Measurements from ENCODE around the gene HBA1. TPM values are rescaled to one million over a fixed set of nuclear protein-coding genes. Genes with fewer than 3 reads are reported as not detected.

The HBA1 gene
- total and polyA plus RNA-seq, 9 of the 15 experiments (the other 6 are each of a cell fraction or from before 2014, with no cell fraction given) = 128 to 2,388 (median 380) TPM

DNA sequence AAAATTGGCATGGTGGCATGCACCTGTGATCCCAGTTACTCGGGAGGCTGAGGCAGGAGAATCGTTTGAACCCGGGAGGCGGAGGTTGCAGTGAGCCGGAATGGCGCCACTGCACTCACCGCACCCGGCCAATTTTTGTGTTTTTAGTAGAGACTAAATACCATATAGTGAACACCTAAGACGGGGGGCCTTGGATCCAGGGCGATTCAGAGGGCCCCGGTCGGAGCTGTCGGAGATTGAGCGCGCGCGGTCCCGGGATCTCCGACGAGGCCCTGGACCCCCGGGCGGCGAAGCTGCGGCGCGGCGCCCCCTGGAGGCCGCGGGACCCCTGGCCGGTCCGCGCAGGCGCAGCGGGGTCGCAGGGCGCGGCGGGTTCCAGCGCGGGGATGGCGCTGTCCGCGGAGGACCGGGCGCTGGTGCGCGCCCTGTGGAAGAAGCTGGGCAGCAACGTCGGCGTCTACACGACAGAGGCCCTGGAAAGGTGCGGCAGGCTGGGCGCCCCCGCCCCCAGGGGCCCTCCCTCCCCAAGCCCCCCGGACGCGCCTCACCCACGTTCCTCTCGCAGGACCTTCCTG is 3.7 kb downstream of the HBA1 start, which contains the start of gene HBQ1 (continued):
- no peak for TF ChIP-seq HNRNPUL1 (IDR thresholded peaks at IDR 0.05; ENCODE audit: low read length)
- no peak for TF ChIP-seq JUND (IDR thresholded peaks at IDR 0.05; ENCODE audit: borderline replicate concordance, low read depth, low read length)
- no peak; the same call in 2 of the 3 replicates for TF ChIP-seq JUND (tag; IDR thresholded peaks at IDR 0.05; ENCODE audit: borderline replicate concordance, low read depth, low read length)
- no peak for TF ChIP-seq PHB (CRISPR knock-in tag; IDR thresholded peaks at IDR 0.05)
- no peak for TF ChIP-seq TEAD4 (IDR thresholded peaks at IDR 0.05; ENCODE audit: low read length)
- TF ChIP-seq TEAD4 (CRISPR knock-in tag; IDR thresholded peaks at IDR 0.05; ENCODE audit: borderline replicate concordance) = no peak
- no peak for TF ChIP-seq RFX1 (IDR thresholded peaks at IDR 0.05)
- TF ChIP-seq, protein P1, sequence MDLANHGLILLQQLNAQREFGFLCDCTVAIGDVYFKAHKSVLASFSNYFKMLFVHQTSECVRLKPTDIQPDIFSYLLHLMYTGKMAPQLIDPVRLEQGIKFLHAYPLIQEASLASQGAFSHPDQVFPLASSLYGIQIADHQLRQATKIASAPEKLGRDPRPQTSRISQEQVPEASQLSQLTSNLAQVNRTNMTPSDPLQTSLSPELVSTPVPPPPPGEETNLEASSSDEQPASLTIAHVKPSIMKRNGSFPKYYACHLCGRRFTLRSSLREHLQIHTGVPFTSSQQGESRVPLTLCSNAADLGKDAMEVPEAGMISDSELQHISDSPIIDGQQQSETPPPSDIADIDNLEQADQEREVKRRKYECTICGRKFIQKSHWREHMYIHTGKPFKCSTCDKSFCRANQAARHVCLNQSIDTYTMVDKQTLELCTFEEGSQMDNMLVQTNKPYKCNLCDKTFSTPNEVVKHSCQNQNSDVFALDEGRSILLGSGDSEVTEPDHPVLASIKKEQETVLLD (IDR thresholded peaks at IDR 0.05) = no peak
- TF ChIP-seq ZNF583 (CRISPR knock-in tag; IDR thresholded peaks at IDR 0.05) = no peak
- no peak for TF ChIP-seq PTRF (tag; IDR thresholded peaks at IDR 0.05)
- TF ChIP-seq, protein P2, sequence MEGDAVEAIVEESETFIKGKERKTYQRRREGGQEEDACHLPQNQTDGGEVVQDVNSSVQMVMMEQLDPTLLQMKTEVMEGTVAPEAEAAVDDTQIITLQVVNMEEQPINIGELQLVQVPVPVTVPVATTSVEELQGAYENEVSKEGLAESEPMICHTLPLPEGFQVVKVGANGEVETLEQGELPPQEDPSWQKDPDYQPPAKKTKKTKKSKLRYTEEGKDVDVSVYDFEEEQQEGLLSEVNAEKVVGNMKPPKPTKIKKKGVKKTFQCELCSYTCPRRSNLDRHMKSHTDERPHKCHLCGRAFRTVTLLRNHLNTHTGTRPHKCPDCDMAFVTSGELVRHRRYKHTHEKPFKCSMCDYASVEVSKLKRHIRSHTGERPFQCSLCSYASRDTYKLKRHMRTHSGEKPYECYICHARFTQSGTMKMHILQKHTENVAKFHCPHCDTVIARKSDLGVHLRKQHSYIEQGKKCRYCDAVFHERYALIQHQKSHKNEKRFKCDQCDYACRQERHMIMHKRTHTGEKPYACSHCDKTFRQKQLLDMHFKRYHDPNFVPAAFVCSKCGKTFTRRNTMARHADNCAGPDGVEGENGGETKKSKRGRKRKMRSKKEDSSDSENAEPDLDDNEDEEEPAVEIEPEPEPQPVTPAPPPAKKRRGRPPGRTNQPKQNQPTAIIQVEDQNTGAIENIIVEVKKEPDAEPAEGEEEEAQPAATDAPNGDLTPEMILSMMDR (IDR thresholded peaks at IDR 0.05 in 2 of 3, conservative IDR thresholded peaks at IDR 0.05 in 1 of 3; ENCODE audit: insufficient read depth in 2 of 3, low read depth in 1 of 3, low read length in 3 of 3) = peak; percentile 67 to 86 (median 72)
- TF ChIP-seq, protein P3, sequence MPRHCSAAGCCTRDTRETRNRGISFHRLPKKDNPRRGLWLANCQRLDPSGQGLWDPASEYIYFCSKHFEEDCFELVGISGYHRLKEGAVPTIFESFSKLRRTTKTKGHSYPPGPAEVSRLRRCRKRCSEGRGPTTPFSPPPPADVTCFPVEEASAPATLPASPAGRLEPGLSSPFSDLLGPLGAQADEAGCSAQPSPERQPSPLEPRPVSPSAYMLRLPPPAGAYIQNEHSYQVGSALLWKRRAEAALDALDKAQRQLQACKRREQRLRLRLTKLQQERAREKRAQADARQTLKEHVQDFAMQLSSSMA (CRISPR knock-in tag; IDR thresholded peaks at IDR 0.05) = no peak
- no peak for TF ChIP-seq ZNF41 (CRISPR knock-in tag; conservative IDR thresholded peaks at IDR 0.05)
- TF ChIP-seq, protein P4, sequence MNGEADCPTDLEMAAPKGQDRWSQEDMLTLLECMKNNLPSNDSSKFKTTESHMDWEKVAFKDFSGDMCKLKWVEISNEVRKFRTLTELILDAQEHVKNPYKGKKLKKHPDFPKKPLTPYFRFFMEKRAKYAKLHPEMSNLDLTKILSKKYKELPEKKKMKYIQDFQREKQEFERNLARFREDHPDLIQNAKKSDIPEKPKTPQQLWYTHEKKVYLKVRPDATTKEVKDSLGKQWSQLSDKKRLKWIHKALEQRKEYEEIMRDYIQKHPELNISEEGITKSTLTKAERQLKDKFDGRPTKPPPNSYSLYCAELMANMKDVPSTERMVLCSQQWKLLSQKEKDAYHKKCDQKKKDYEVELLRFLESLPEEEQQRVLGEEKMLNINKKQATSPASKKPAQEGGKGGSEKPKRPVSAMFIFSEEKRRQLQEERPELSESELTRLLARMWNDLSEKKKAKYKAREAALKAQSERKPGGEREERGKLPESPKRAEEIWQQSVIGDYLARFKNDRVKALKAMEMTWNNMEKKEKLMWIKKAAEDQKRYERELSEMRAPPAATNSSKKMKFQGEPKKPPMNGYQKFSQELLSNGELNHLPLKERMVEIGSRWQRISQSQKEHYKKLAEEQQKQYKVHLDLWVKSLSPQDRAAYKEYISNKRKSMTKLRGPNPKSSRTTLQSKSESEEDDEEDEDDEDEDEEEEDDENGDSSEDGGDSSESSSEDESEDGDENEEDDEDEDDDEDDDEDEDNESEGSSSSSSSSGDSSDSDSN (IDR thresholded peaks at IDR 0.05; ENCODE audit: borderline replicate concordance in 1 of 2, low read depth in 2 of 2, low read length in 2 of 2) = peak in 1 of 2 experiments; percentile 58; a peak in 2 of 4 replicates
- no peak for TF ChIP-seq PHTF2 (CRISPR knock-in tag; IDR thresholded peaks at IDR 0.05)
- TF ChIP-seq ZNF24 (IDR thresholded peaks at IDR 0.05) = no peak
- no peak for TF ChIP-seq RHOXF2B (CRISPR knock-in tag; conservative IDR thresholded peaks at IDR 0.05)
- no peak for TF ChIP-seq SUPT5H (IDR thresholded peaks at IDR 0.05)
- TF ChIP-seq HNRNPK (IDR thresholded peaks at IDR 0.05; ENCODE audit: low read depth, low read length, poor library complexity, severe bottlenecking) = no peak
- TF ChIP-seq GTF2F1 (IDR thresholded peaks at IDR 0.05; ENCODE audit: low read depth, low read length) = no peak
- TF ChIP-seq XRCC3 (IDR thresholded peaks at IDR 0.05) = no peak
- TF ChIP-seq NONO (IDR thresholded peaks at IDR 0.05; ENCODE audit: low read depth in 2 of 2, low read length in 1 of 2) = peak in 1 of 2 experiments; percentile 58; a peak in 2 of 4 replicates
- TF ChIP-seq, protein P5, sequence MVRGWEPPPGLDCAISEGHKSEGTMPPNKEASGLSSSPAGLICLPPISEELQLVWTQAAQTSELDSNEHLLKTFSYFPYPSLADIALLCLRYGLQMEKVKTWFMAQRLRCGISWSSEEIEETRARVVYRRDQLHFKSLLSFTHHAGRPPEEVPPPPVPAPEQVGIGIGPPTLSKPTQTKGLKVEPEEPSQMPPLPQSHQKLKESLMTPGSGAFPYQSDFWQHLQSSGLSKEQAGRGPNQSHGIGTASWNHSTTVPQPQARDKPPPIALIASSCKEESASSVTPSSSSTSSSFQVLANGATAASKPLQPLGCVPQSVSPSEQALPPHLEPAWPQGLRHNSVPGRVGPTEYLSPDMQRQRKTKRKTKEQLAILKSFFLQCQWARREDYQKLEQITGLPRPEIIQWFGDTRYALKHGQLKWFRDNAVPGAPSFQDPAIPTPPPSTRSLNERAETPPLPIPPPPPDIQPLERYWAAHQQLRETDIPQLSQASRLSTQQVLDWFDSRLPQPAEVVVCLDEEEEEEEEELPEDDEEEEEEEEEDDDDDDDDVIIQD (CRISPR knock-in tag; IDR thresholded peaks at IDR 0.05) = no peak
